Limb (tissue), 2 donors: ENCODE measurements around the gene PPP1R26.
A peak's percentile ranks its signal among the peaks of the same experiment; 100 is the strongest.
"Not testable (repeated sequence)": the region's sequence is repeated elsewhere in the genome, so short reads cannot be mapped to it uniquely, and the experiment has no call there.

Experiments used
- DNase-seq, 2 donors: peaks; one replicate each; pipeline ENCODE4 v3.0.0-alpha.2; 2016; ENCODE audit errors: extremely low spot score in 2 of 2

Gene PPP1R26

GRCh38 chr9:135521608-135522095 lies 42.1 kb downstream of the PPP1R26 start:
- no peak for DNase-seq

- no peak for DNase-seq
These were observed 42.7 kb downstream of the PPP1R26 start for GRCh38 chr9:135522137-135522877.

- DNase-seq = no peak
These were observed 43.3 kb downstream of the PPP1R26 start for GRCh38 chr9:135522931-135523330.

- no peak for DNase-seq
These were observed 44.0 kb downstream of the PPP1R26 start for GRCh38 chr9:135523521-135524129.

GRCh38 chr9:135524130-135524861 lies 44.7 kb downstream of the PPP1R26 start:
- DNase-seq = no peak

- no peak for DNase-seq
These were observed 45.9 kb downstream of the PPP1R26 start for GRCh38 chr9:135525241-135526088.

GRCh38 chr9:135526089-135526729 lies 46.6 kb downstream of the PPP1R26 start:
- DNase-seq = peak in 1 of 2 donors; percentile 26

GRCh38 chr9:135526730-135527571 lies 47.4 kb downstream of the PPP1R26 start:
- peak in 1 of 2 donors; percentile 24 for DNase-seq

- peak in 1 of 2 donors; percentile 1 for DNase-seq
These were observed 49.4 kb downstream of the PPP1R26 start for GRCh38 chr9:135528842-135529435.

GRCh38 chr9:135530146-135530545 lies 50.6 kb downstream of the PPP1R26 start:
- no peak for DNase-seq

- DNase-seq = no peak
These were observed 51.5 kb downstream of the PPP1R26 start for GRCh38 chr9:135531096-135531495.

GRCh38 chr9:135533113-135533512 lies 53.5 kb downstream of the PPP1R26 start:
- DNase-seq = no peak

GRCh38 chr9:135533674-135534073 lies 54.1 kb downstream of the PPP1R26 start:
- DNase-seq = no peak

GRCh38 chr9:135534192-135534711 lies 54.7 kb downstream of the PPP1R26 start:
- DNase-seq = not testable (repeated sequence)

- DNase-seq = not testable (repeated sequence)
These were observed 55.2 kb downstream of the PPP1R26 start for GRCh38 chr9:135534826-135535225.

- not testable (repeated sequence) for DNase-seq
These were observed 56.0 kb downstream of the PPP1R26 start for GRCh38 chr9:135535631-135536030.

- no peak for DNase-seq
These were observed 56.6 kb downstream of the PPP1R26 start for GRCh38 chr9:135536216-135536615.
